ENCODE measurements around the gene BTRC.

BTRC gene

DNA sequence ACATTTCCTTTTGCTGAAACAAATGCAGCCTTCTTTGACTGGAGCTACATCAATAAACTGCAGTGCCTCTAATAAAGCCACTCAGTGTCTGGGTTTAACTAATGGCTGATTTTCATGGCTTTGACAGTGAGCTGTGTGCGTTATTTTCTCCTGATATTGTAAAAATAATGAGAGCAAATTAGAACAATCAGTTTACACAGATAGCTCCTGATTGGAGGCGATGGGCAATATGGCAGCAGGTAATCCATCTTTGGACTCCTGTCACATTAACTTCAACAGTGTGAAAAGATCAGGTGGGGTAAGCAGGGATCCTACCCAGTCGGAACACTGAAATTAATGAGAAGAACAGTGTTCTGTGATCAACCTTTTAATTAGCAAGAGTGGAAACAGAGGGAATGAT lies 133.4 kb downstream of the BTRC start:
- TF ChIP-seq, protein P1, sequence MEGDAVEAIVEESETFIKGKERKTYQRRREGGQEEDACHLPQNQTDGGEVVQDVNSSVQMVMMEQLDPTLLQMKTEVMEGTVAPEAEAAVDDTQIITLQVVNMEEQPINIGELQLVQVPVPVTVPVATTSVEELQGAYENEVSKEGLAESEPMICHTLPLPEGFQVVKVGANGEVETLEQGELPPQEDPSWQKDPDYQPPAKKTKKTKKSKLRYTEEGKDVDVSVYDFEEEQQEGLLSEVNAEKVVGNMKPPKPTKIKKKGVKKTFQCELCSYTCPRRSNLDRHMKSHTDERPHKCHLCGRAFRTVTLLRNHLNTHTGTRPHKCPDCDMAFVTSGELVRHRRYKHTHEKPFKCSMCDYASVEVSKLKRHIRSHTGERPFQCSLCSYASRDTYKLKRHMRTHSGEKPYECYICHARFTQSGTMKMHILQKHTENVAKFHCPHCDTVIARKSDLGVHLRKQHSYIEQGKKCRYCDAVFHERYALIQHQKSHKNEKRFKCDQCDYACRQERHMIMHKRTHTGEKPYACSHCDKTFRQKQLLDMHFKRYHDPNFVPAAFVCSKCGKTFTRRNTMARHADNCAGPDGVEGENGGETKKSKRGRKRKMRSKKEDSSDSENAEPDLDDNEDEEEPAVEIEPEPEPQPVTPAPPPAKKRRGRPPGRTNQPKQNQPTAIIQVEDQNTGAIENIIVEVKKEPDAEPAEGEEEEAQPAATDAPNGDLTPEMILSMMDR (IDR thresholded peaks at IDR 0.05; ENCODE audit: insufficient read depth, low read length, poor library complexity, severe bottlenecking): no peak
- TF ChIP-seq EZH2phosphoT487 (conservative IDR thresholded peaks at IDR 0.05; ENCODE audit: low read length): no peak
- no peaks in the 10 kb centered on the region for H3K79me2 ChIP-seq (ENCODE audit: insufficient read depth, low read length)
- H3K9me2 ChIP-seq (replicated peaks; ENCODE audit: insufficient read depth, low read length): no peaks in the 10 kb centered on the region
- H2AFZ ChIP-seq (ENCODE audit: low read depth, low read length, severe bottlenecking): no peak overlapping the region
- H3K9ac ChIP-seq (ENCODE audit: low read length): no peak overlapping the region
- no peaks in the 10 kb centered on the region for H3K27me3 ChIP-seq (ENCODE audit: low read length)
- H3K4me3 ChIP-seq (ENCODE audit: insufficient read depth, low read length, poor library complexity, severe bottlenecking): no peak overlapping the region
- H3K4me2 ChIP-seq (ENCODE audit: low read depth, low read length, poor library complexity, severe bottlenecking): no peak overlapping the region
- H3K27ac ChIP-seq (ENCODE audit: low read depth, low read length): no peak overlapping the region
- no peaks in the 10 kb centered on the region for H3F3A ChIP-seq (ENCODE audit: insufficient read depth)
- no peaks in the 10 kb centered on the region for H3K9me3 ChIP-seq (ENCODE audit: insufficient read depth, low read length)
- no peaks in the 10 kb centered on the region for H4K20me1 ChIP-seq (ENCODE audit: low read depth, low read length)
- no peaks in the 10 kb centered on the region for H3K36me3 ChIP-seq (ENCODE audit: low read length)

DNA sequence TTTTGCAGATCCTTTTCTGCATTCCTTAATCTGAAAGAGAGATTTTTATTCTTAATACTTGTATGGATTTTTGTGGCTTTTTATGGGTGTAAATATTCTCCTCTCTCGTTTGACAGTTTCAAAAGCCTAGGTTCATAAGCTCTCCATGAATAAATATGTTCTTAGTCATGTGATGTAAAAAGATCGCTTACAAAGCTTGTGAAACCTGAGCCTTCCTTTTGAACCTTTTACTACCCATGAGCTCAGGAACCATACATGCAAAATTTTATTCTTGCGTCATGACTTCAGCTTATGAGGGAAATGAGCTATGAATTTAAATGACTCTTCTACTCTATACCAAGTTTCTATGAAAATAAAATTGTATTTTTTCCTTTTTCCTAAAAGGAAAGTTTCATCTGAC lies 135.4 kb downstream of the BTRC start:
- no peak for TF ChIP-seq EZH2phosphoT487 (conservative IDR thresholded peaks at IDR 0.05; ENCODE audit: low read length)
- TF ChIP-seq, protein P1 (IDR thresholded peaks at IDR 0.05; ENCODE audit: insufficient read depth, low read length, poor library complexity, severe bottlenecking): no peak
- no peaks in the 10 kb centered on the region for H4K20me1 ChIP-seq (ENCODE audit: low read depth, low read length)
- H3K9me2 ChIP-seq (replicated peaks; ENCODE audit: insufficient read depth, low read length): no peaks in the 10 kb centered on the region
- no peaks in the 10 kb centered on the region for H3K36me3 ChIP-seq (ENCODE audit: low read length)
- no peak overlapping the region for H2AFZ ChIP-seq (ENCODE audit: low read depth, low read length, severe bottlenecking)
- no peak overlapping the region for H3K9ac ChIP-seq (ENCODE audit: low read length)
- H3K4me3 ChIP-seq (ENCODE audit: insufficient read depth, low read length, poor library complexity, severe bottlenecking): no peak overlapping the region
- H3K79me2 ChIP-seq (ENCODE audit: insufficient read depth, low read length): no peaks in the 10 kb centered on the region
- no peaks in the 10 kb centered on the region for H3K27me3 ChIP-seq (ENCODE audit: low read length)
- H3F3A ChIP-seq (ENCODE audit: insufficient read depth): no peaks in the 10 kb centered on the region
- no peaks in the 10 kb centered on the region for H3K9me3 ChIP-seq (ENCODE audit: insufficient read depth, low read length)
- no peak overlapping the region for H3K4me2 ChIP-seq (ENCODE audit: low read depth, low read length, poor library complexity, severe bottlenecking)
- no peak overlapping the region for H3K27ac ChIP-seq (ENCODE audit: low read depth, low read length)

DNA sequence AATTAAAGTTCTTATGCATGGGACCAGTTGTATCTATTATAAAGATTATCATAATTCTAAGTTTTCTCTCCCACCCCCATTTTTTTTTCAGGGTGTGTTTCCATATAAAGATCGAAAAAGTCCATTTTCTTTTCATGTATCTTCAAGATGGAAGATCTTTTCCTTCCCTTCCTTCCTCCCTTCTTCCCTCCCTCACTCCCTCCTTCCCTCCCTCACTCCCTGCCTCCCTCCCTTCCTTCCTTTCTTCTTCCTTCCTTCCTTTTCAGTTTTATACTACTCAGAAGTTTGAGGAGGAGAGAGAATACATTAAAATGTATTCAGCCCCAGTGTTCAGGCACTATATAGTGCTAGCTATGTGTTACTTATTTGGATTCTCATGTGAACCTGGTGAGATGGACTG lies 136.1 kb downstream of the BTRC start:
- Histone ChIP-seq H3K36me3 (ENCODE audit: low read length) (no peaks in the 10 kb centered on the region), H4K20me1 (ENCODE audit: low read depth, low read length) (no peaks in the 10 kb centered on the region), H3K9ac (ENCODE audit: low read length) (no peak overlapping the region), H3K9me2 (replicated peaks; ENCODE audit: insufficient read depth, low read length) (no peaks in the 10 kb centered on the region), H3K27me3 (ENCODE audit: low read length) (no peaks in the 10 kb centered on the region), H3K9me3 (ENCODE audit: insufficient read depth, low read length) (no peaks in the 10 kb centered on the region), H2AFZ (ENCODE audit: low read depth, low read length, severe bottlenecking) (no peak overlapping the region), H3K79me2 (ENCODE audit: insufficient read depth, low read length) (no peaks in the 10 kb centered on the region), H3F3A (ENCODE audit: insufficient read depth) (no peaks in the 10 kb centered on the region), H3K27ac (ENCODE audit: low read depth, low read length) (no peak overlapping the region), H3K4me3 (ENCODE audit: insufficient read depth, low read length, poor library complexity, severe bottlenecking) (no peak overlapping the region), H3K4me2 (ENCODE audit: low read depth, low read length, poor library complexity, severe bottlenecking) (no peak overlapping the region)
- no peak for TF ChIP-seq EZH2phosphoT487 (conservative IDR thresholded peaks at IDR 0.05; ENCODE audit: low read length)
- TF ChIP-seq, protein P1 (IDR thresholded peaks at IDR 0.05; ENCODE audit: insufficient read depth, low read length, poor library complexity, severe bottlenecking): no peak
